Epithelial cell of proximal tubule (primary cell): ENCODE data around the gene RUNX1. TPM values are rescaled to one million over a fixed set of nuclear protein-coding genes. Genes with fewer than 3 reads are reported as not detected.

Source experiments
- DNase-seq: peaks from one replicate; pipeline ENCODE4 v3.0.0-alpha.2; 2011; ENCODE audit warnings: low read depth
- H3K4me3 ChIP-seq: 2 replicates; pipeline ENCODE4 v1.5.1; 2011; ENCODE audit warnings: low read depth, mild to moderate bottlenecking, low read length
- CTCF ChIP-seq: conservative IDR thresholded peaks from 2 replicates; pipeline ENCODE4 v1.5.1; 2012; ENCODE audit warnings: low read depth, mild to moderate bottlenecking, low read length
- total RNA-seq: library from RNA; depleted of rRNA; stranded (reverse); fragments of >200 nt; gene quantifications from 2 replicates; pipeline ENCODE4 v1.2.3, GENCODE V29; 2015

The RUNX1 gene
- total RNA-seq, 1 donor from 2014 or later, result 11.3 TPM

- no peak overlapping the region for H3K4me3 ChIP-seq
- DNase-seq, result peak; percentile 52
- no peak for TF ChIP-seq CTCF
Observed at GRCh38 chr21:34795548-34796180, 253.4 kb downstream of the RUNX1 start.

GRCh38 chr21:34795175-34795547 is 253.9 kb downstream of the RUNX1 start:
- no peak for DNase-seq
- H3K4me3 ChIP-seq, result no peak overlapping the region
- TF ChIP-seq CTCF, result peak; percentile 20

- TF ChIP-seq CTCF, result no peak
- no peak overlapping the region for H3K4me3 ChIP-seq
- DNase-seq, result no peak
Observed at GRCh38 chr21:34794686-34795085, 254.4 kb downstream of the RUNX1 start.

GRCh38 chr21:34793471-34793870 is 255.6 kb downstream of the RUNX1 start:
- DNase-seq, result no peak
- no peak overlapping the region for H3K4me3 ChIP-seq
- no peak for TF ChIP-seq CTCF

- TF ChIP-seq CTCF, result no peak
- no peak overlapping the region for H3K4me3 ChIP-seq
- no peak for DNase-seq
Observed at GRCh38 chr21:34792504-34793089, 256.5 kb downstream of the RUNX1 start.

- DNase-seq, result no peak
- no peak for TF ChIP-seq CTCF
- no peak overlapping the region for H3K4me3 ChIP-seq
Observed at GRCh38 chr21:34791776-34792503, 257.2 kb downstream of the RUNX1 start.
